H1 (cell line): ENCODE results near the gene TAL2. TPM values are rescaled to one million over a fixed set of nuclear protein-coding genes. Genes with fewer than 3 reads are reported as not detected.
A peak's percentile ranks its signal among the peaks of the same experiment; 100 is the strongest.

Experiments
- CTCF ChIA-PET: fragments of 300-600 bp; sonication (Branson Sonifier 250); formaldehyde crosslinking; loops from one replicate; lab custom pipeline; 2021; ENCODE audit not compliant: partially characterized antibody; lab: Charles Lee
- POLR2A ChIA-PET: fragments of 300-600 bp; sonication (Branson Sonifier 250); formaldehyde crosslinking; loops from one replicate; lab custom pipeline; 2021; ENCODE audit warnings: inconsistent platforms; ENCODE audit not compliant: partially characterized antibody; lab: Charles Lee
- DNase-seq, 2 experiments: peaks; one replicate each; pipeline versions ENCODE4 v3.0.0 to v3.0.0-alpha.2; 2010 to 2022; ENCODE audit warnings: low spot score in 2 of 2, low read depth in 1 of 2, mixed read lengths in 1 of 2
- FAIRE-seq: peaks from 2 replicates; lab custom pipeline; 2011; peaks lifted over from hg19 to GRCh38; lab: Jason Lieb, UNC
- H2AFZ ChIP-seq: 2 replicates; pipeline ENCODE4 v1.8.1; 2012; ENCODE audit warnings: low read length, inconsistent platforms
- H2AK5ac ChIP-seq: 2 replicates; pipeline ENCODE4 v1.6.1; 2013; ENCODE audit warnings: low read depth, low read length
- H2BK120ac ChIP-seq: replicated peaks from 2 replicates; pipeline ENCODE3; 2013; ENCODE audit warnings: low read depth, low read length, inconsistent platforms
- H2BK12ac ChIP-seq: 2 replicates; pipeline ENCODE4 v1.6.1; 2013; ENCODE audit warnings: low read depth, low read length
- H2BK15ac ChIP-seq: 2 replicates; pipeline ENCODE4 v1.6.1; 2013; ENCODE audit warnings: low read length
- H2BK20ac ChIP-seq: 2 replicates; pipeline ENCODE4 v1.6.1; 2013; ENCODE audit warnings: low read length
- H2BK5ac ChIP-seq: 2 replicates; pipeline ENCODE4 v1.6.1; 2013; ENCODE audit warnings: low read depth, low read length
- H3K14ac ChIP-seq: 2 replicates; pipeline ENCODE4 v1.6.1; 2013; ENCODE audit warnings: inconsistent platforms; ENCODE audit not compliant: insufficient read length
- H3K18ac ChIP-seq: 2 replicates; pipeline ENCODE4 v1.6.1; 2013; ENCODE audit warnings: low read length; ENCODE audit errors: extremely low read depth
- H3K23ac ChIP-seq: 2 replicates; pipeline ENCODE4 v1.6.1; 2013; ENCODE audit warnings: inconsistent platforms; ENCODE audit not compliant: insufficient read length
- H3K23me2 ChIP-seq: 2 replicates; pipeline ENCODE4 v1.6.1; 2013; ENCODE audit warnings: low read depth, low read length
- H3K27ac ChIP-seq: 2 replicates; pipeline ENCODE4 v1.6.1; 2011; ENCODE audit warnings: low read depth, low read length, inconsistent platforms
- H3K27me3 ChIP-seq, 4 experiments: replicated peaks in 1 of 4; 1 replicate in 1 of 4; 2 replicates in 3 of 4; pipeline versions ENCODE4 v1.6.1 to v1.8.1; 2011 to 2013; ENCODE audit warnings: low read length in 3 of 4, mild to moderate bottlenecking in 3 of 4, inconsistent platforms in 2 of 4, mixed read lengths in 2 of 4, moderate library complexity in 1 of 4; ENCODE audit not compliant: control insufficient read depth in 3 of 4, insufficient read depth in 3 of 4; ENCODE audit errors: extremely low read depth in 1 of 4
- H3K36me3 ChIP-seq, 4 experiments: 2 replicates each; pipeline versions ENCODE4 v1.6.1 to v1.8.1; 2011 to 2013; ENCODE audit warnings: mild to moderate bottlenecking in 4 of 4, low read length in 3 of 4, moderate library complexity in 2 of 4, control low read depth in 1 of 4, inconsistent platforms in 1 of 4; ENCODE audit not compliant: insufficient read depth in 4 of 4, control insufficient read depth in 2 of 4
- H3K4ac ChIP-seq: replicated peaks from 2 replicates; pipeline ENCODE3; 2013; ENCODE audit warnings: low read length, low read depth, mixed read lengths, inconsistent platforms; ENCODE audit not compliant: insufficient read length
- H3K4me1 ChIP-seq, 4 experiments: replicated peaks in 1 of 4; 1 replicate in 1 of 4; 2 replicates in 3 of 4; pipeline versions ENCODE4 v1.6.1 to v1.8.1; 2011 to 2013; ENCODE audit warnings: low read length in 3 of 4, inconsistent platforms in 2 of 4, mixed read lengths in 1 of 4; ENCODE audit not compliant: insufficient read depth in 4 of 4, control insufficient read depth in 3 of 4
- H3K4me2 ChIP-seq, 2 experiments: 2 replicates each; pipeline versions ENCODE4 v1.6.1 to v1.8.1; 2011 to 2013; ENCODE audit warnings: low read depth in 2 of 2, low read length in 2 of 2, control low read depth in 1 of 2, inconsistent platforms in 1 of 2, mild to moderate bottlenecking in 1 of 2; ENCODE audit not compliant: insufficient read depth in 1 of 2
- H3K4me3 ChIP-seq, 4 experiments: fragments of 200-600, 300-600 bp in 1 of 4; sonication (generic), shearing (Covaris generic), sonication (Bioruptor Twin) in 1 of 4; 2 replicates each; pipeline versions ENCODE4 v1.5.1 to v1.8.1; 2011 to 2016; ENCODE audit warnings: low read length in 4 of 4, low read depth in 3 of 4, control low read depth in 2 of 4, inconsistent platforms in 2 of 4, mild to moderate bottlenecking in 2 of 4, mixed read lengths in 1 of 4, moderate library complexity in 1 of 4; ENCODE audit not compliant: insufficient read depth in 2 of 4; ENCODE audit errors: extremely low read depth in 1 of 4
- H3K56ac ChIP-seq: replicated peaks from 2 replicates; pipeline ENCODE3; 2013; ENCODE audit warnings: low read depth, mild to moderate bottlenecking, mixed read lengths, low read length, inconsistent platforms; ENCODE audit not compliant: insufficient read length
- H3K79me1 ChIP-seq: 2 replicates; pipeline ENCODE4 v1.6.1; 2013; ENCODE audit warnings: low read depth, low read length, control low read depth
- H3K79me2 ChIP-seq, 2 experiments: 2 replicates each; pipeline versions ENCODE4 v1.6.1 to v1.8.1; 2012 to 2013; ENCODE audit warnings: low read length in 2 of 2, mild to moderate bottlenecking in 2 of 2, inconsistent platforms in 1 of 2; ENCODE audit not compliant: insufficient read depth in 2 of 2, control insufficient read depth in 1 of 2
- H3K9ac ChIP-seq, 4 experiments: replicated peaks in 1 of 4; 1 replicate in 1 of 4; 2 replicates in 3 of 4; pipeline versions ENCODE4 v1.6.1 to v1.8.1; 2011 to 2013; ENCODE audit warnings: low read depth in 3 of 4, low read length in 3 of 4, control low read depth in 2 of 4, mild to moderate bottlenecking in 2 of 4, moderate library complexity in 2 of 4, inconsistent platforms in 1 of 4; ENCODE audit errors: extremely low read depth in 1 of 4
- H3K9me3 ChIP-seq, 2 experiments: 2 replicates each; pipeline versions ENCODE4 v1.6.1 to v1.8.1; 2012 to 2013; ENCODE audit warnings: mild to moderate bottlenecking in 2 of 2, moderate library complexity in 2 of 2, control low read depth in 1 of 2, inconsistent platforms in 1 of 2, low read depth in 1 of 2, low read length in 1 of 2, mixed read lengths in 1 of 2; ENCODE audit not compliant: insufficient read depth in 2 of 2
- H4K20me1 ChIP-seq, 2 experiments: replicated peaks in 1 of 2; 2 replicates each; pipeline versions ENCODE3 to v1.8.1; 2011 to 2013; ENCODE audit warnings: inconsistent platforms in 2 of 2, low read length in 2 of 2, mild to moderate bottlenecking in 1 of 2; ENCODE audit not compliant: insufficient read depth in 2 of 2, control insufficient read depth in 1 of 2
- H4K5ac ChIP-seq: 2 replicates; pipeline ENCODE4 v1.6.1; 2013; ENCODE audit warnings: low read length, low read depth, mixed read lengths, inconsistent platforms; ENCODE audit not compliant: insufficient read length
- H4K8ac ChIP-seq: 2 replicates; pipeline ENCODE4 v1.8.0; 2013; ENCODE audit warnings: mild to moderate bottlenecking, moderate library complexity, low read length, inconsistent platforms; ENCODE audit not compliant: insufficient read depth; ENCODE audit errors: extremely low read depth
- H4K91ac ChIP-seq: replicated peaks from 2 replicates; pipeline ENCODE3; 2013; ENCODE audit warnings: low read length, mixed read lengths, inconsistent platforms; ENCODE audit not compliant: insufficient read length
- SRF ChIP-seq: IDR thresholded peaks from 2 replicates; pipeline ENCODE4 v1.6.1; 2011; ENCODE audit warnings: mild to moderate bottlenecking, low read depth, low read length, moderate library complexity
- WGBS, 2 experiments: shearing (Covaris generic) in 1 of 2; methylation state at CpG; one replicate each; pipeline versions ENCODE4 v1.1.6 to v1.1.7; 2013 to 2015; ENCODE audit warnings: low lambda C conversion rate in 2 of 2, mixed read lengths in 2 of 2, inconsistent platforms in 1 of 2, low coverage in 1 of 2, missing lambda C conversion rate in 1 of 2; ENCODE audit not compliant: insufficient replicate concordance in 2 of 2, insufficient coverage in 1 of 2, insufficient read length in 1 of 2; ENCODE audit errors: extremely low coverage in 1 of 2, missing lambda C conversion rate in 1 of 2; 5-methylcytosine and 5-hydroxymethylcytosine counted together
- polyA plus RNA-seq, 7 experiments: library from polyadenylated mRNA; depleted of rRNA in 3 of 7; stranded (reverse) in 5 of 7; unstranded in 2 of 7; fragments of >200 nt in 5 of 7; fragments of 200-250 nt in 2 of 7; gene quantifications; 1 replicate in 5 of 7; 2 replicates in 1 of 7; 4 replicates in 1 of 7; pipeline versions ENCODE4 v1.2.1 to v1.2.3, GENCODE V29; 2011 to 2013; ENCODE audit warnings: missing spikeins in 2 of 7, mixed read lengths in 2 of 7
- total RNA-seq: library from RNA; stranded (reverse); fragmentation: NEBNext Ultra II Directional; extraction: Animal tissue kit (Norgen Biotek cat#: 25700); gene quantifications from 2 replicates; pipeline ENCODE4 v1.2.1, GENCODE V29; 2021

The TAL2 gene
- total and polyA plus RNA-seq, 2 of the 8 experiments (the other 6 are each of a cell fraction or from before 2014, with no cell fraction given) = 0.65 to 0.82 TPM

DNA sequence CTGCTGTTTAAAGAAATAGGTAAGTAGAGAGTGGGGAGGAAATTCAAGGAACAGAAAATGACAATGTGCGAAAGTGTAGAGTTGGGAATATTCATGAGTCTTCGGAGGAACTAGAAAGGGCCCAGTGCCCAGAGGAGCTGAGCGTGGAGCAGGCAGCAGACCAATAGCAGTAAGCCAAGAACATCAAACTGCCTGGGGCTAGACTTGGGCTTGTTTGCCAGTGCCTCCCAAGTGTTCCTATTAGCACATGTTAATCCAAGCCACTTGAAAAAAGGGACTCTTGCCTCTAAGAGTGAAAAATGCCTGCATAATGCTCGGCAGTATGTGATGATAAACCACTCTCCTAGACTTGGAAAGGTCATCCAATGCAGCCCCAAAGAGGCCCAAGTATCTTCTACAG, 1.2 kb upstream of the TAL2 start:
- Histone ChIP-seq H4K20me1 (no peaks in the 10 kb centered on the region), H3K27ac (no peak overlapping the region), H2BK5ac (no peak overlapping the region), H2BK15ac (no peak overlapping the region), H3K56ac (no peak overlapping the region), H3K79me2 (no peaks in the 10 kb centered on the region), H4K8ac (no peak overlapping the region; the same call in 1 of the 2 replicates), H4K5ac (no peak overlapping the region), H3K23ac (peak overlapping the region; percentile 4), H3K14ac (no peak overlapping the region), H3K9ac (no peak overlapping the region), H2BK12ac (no peak overlapping the region), H3K4ac (no peak overlapping the region), H4K91ac (no peak overlapping the region), H3K23me2 (peaks cover 3% of the 10 kb centered on the region; the same call in 1 of the 2 replicates), H2BK120ac (no peak overlapping the region), H3K36me3 (no peaks in the 10 kb centered on the region; a peak in 1 of 8 replicates), H3K79me1 (no peaks in the 10 kb centered on the region), H3K4me2 (no peak overlapping the region), H2BK20ac (no peak overlapping the region), H3K27me3 (peaks cover 10 to 31% (median 16%) of the 10 kb centered on the region in 4 experiments; a peak in 6 of 7 replicates), H3K4me1 (peaks cover 0 to 4% (median under 1%) of the 10 kb centered on the region in 4 experiments; a peak in 3 of 7 replicates), H3K4me3 (no peak overlapping the region), H2AK5ac (no peak overlapping the region), H3K18ac (no peak overlapping the region), H3K9me3 (no peaks in the 10 kb centered on the region), H2AFZ (no peak overlapping the region)
- ChIA-PET CTCF (interaction anchor here (1.0 to 2.1 kb wide), 2 partner anchors 23 to 30 kb away, joined by 3 to 8 read pairs; no protein-coding TSS in a partner anchor), POLR2A (no interaction called here)
- FAIRE-seq (no peak), DNase-seq (no peak)
- 90% methylated on average over 4 of the region's 4 CpGs; no CpG with 5 or more reads in 1 of the 2 experiments for WGBS, 2 experiments
- TF ChIP-seq SRF = no peak
